ENCODE measurements around the gene RNF19B.

DNA sequence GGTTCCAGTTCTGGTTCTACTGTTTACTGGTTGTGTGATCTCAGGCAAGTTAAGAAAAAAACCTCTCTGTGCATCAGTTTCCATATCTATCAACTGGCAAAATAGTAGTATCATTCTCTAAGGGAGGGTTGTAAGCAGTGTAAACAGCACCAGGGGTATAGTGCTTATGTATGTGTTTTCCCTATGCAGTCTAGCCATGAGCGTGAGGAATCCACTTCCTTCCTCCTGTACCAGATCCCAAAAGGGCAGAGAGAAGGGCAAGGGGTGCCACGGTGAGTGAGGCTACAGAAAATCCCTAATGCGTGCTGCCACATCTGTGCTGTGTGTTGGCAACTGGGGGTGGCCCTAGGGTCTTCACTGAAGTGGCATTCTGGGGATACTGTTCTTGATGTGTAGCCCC is 18.4 kb upstream of the RNF19B start:
- no peak for TF ChIP-seq HOXA7 (CRISPR knock-in tag; IDR thresholded peaks at IDR 0.05)
- TF ChIP-seq, protein P1, sequence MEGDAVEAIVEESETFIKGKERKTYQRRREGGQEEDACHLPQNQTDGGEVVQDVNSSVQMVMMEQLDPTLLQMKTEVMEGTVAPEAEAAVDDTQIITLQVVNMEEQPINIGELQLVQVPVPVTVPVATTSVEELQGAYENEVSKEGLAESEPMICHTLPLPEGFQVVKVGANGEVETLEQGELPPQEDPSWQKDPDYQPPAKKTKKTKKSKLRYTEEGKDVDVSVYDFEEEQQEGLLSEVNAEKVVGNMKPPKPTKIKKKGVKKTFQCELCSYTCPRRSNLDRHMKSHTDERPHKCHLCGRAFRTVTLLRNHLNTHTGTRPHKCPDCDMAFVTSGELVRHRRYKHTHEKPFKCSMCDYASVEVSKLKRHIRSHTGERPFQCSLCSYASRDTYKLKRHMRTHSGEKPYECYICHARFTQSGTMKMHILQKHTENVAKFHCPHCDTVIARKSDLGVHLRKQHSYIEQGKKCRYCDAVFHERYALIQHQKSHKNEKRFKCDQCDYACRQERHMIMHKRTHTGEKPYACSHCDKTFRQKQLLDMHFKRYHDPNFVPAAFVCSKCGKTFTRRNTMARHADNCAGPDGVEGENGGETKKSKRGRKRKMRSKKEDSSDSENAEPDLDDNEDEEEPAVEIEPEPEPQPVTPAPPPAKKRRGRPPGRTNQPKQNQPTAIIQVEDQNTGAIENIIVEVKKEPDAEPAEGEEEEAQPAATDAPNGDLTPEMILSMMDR (IDR thresholded peaks at IDR 0.05), result no peak
- TF ChIP-seq POLR2A (IDR thresholded peaks at IDR 0.05; ENCODE audit: low read length), result no peak
- TF ChIP-seq, protein P2, sequence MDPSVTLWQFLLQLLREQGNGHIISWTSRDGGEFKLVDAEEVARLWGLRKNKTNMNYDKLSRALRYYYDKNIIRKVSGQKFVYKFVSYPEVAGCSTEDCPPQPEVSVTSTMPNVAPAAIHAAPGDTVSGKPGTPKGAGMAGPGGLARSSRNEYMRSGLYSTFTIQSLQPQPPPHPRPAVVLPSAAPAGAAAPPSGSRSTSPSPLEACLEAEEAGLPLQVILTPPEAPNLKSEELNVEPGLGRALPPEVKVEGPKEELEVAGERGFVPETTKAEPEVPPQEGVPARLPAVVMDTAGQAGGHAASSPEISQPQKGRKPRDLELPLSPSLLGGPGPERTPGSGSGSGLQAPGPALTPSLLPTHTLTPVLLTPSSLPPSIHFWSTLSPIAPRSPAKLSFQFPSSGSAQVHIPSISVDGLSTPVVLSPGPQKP (IDR thresholded peaks at IDR 0.05; ENCODE audit: low read depth, low read length), result no peak
- TF ChIP-seq CBX2 (IDR thresholded peaks at IDR 0.05; ENCODE audit: borderline replicate concordance, low read depth), result no peak
- no peak for TF ChIP-seq CHD2 (IDR thresholded peaks at IDR 0.05; ENCODE audit: low read length, partially characterized antibody)
- TF ChIP-seq RFX5 (IDR thresholded peaks at IDR 0.05), result no peak
- TF ChIP-seq, protein P3, sequence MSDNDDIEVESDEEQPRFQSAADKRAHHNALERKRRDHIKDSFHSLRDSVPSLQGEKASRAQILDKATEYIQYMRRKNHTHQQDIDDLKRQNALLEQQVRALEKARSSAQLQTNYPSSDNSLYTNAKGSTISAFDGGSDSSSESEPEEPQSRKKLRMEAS (IDR thresholded peaks at IDR 0.05), result no peak
- TF ChIP-seq HDAC2 (IDR thresholded peaks at IDR 0.05), result no peak
- TF ChIP-seq, protein P4, sequence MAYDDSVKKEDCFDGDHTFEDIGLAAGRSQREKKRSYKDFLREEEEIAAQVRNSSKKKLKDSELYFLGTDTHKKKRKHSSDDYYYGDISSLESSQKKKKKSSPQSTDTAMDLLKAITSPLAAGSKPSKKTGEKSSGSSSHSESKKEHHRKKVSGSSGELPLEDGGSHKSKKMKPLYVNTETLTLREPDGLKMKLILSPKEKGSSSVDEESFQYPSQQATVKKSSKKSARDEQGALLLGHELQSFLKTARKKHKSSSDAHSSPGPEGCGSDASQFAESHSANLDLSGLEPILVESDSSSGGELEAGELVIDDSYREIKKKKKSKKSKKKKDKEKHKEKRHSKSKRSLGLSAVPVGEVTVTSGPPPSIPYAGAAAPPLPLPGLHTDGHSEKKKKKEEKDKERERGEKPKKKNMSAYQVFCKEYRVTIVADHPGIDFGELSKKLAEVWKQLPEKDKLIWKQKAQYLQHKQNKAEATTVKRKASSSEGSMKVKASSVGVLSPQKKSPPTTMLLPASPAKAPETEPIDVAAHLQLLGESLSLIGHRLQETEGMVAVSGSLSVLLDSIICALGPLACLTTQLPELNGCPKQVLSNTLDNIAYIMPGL (CRISPR knock-in tag; IDR thresholded peaks at IDR 0.05; ENCODE audit: borderline replicate concordance), result no peak
